Liver (tissue), 9 donors: ENCODE measurements around the gene RBM39. TPM values are rescaled to one million over a fixed set of nuclear protein-coding genes. Genes with fewer than 3 reads are reported as not detected.

Experiments
- DNase-seq: peaks from one replicate; pipeline ENCODE4 v3.0.0-alpha.2; 2017; ENCODE audit warnings: low spot score
- H3K27ac ChIP-seq, 2 donors: one replicate each; pipeline ENCODE4 v1.7.0; 2013; ENCODE audit warnings: inconsistent platforms in 2 of 2, low read length in 2 of 2, control low read depth in 1 of 2, low read depth in 1 of 2, mild to moderate bottlenecking in 1 of 2
- H3K27me3 ChIP-seq, 4 donors: one replicate each; pipeline versions ENCODE4 v1.6.1 to v1.7.0; 2013; ENCODE audit warnings: low read length in 3 of 4, inconsistent platforms in 1 of 4, mild to moderate bottlenecking in 1 of 4, moderate library complexity in 1 of 4; ENCODE audit not compliant: control insufficient read depth in 4 of 4, insufficient read depth in 4 of 4
- H3K36me3 ChIP-seq, 4 donors: one replicate each; pipeline versions ENCODE4 v1.6.1 to v1.7.0; 2013; ENCODE audit warnings: low read length in 3 of 4, mild to moderate bottlenecking in 3 of 4, low read depth in 1 of 4, moderate library complexity in 1 of 4; ENCODE audit not compliant: control insufficient read depth in 4 of 4, insufficient read depth in 3 of 4
- H3K4me1 ChIP-seq, 4 donors: one replicate each; pipeline versions ENCODE4 v1.6.1 to v1.7.0; 2013; ENCODE audit warnings: low read length in 3 of 4, mild to moderate bottlenecking in 3 of 4, moderate library complexity in 1 of 4; ENCODE audit not compliant: control insufficient read depth in 4 of 4, insufficient read depth in 4 of 4
- H3K4me3 ChIP-seq, 3 donors: one replicate each; pipeline versions ENCODE4 v1.6.1 to v1.7.0; 2013; ENCODE audit warnings: low read length in 3 of 3, control low read depth in 1 of 3, low read depth in 1 of 3, mild to moderate bottlenecking in 1 of 3
- H3K9ac ChIP-seq, 2 donors: one replicate each; pipeline ENCODE4 v1.7.0; 2013; ENCODE audit warnings: low read length in 2 of 2, mild to moderate bottlenecking in 2 of 2, moderate library complexity in 2 of 2, control low read depth in 1 of 2, low read depth in 1 of 2
- H3K9me3 ChIP-seq, 4 donors: one replicate each; pipeline versions ENCODE4 v1.6.1 to v1.7.0; 2013; ENCODE audit warnings: low read length in 3 of 4; ENCODE audit not compliant: control insufficient read depth in 4 of 4
- EGR1 ChIP-seq, 2 donors: IDR thresholded peaks; 2 replicates each; pipeline ENCODE4 v1.6.1; 2016 to 2018; ENCODE audit warnings: antibody characterized with exemption in 2 of 2, low read depth in 2 of 2
- FOXA1 ChIP-seq: IDR thresholded peaks from 2 replicates; pipeline ENCODE4 v1.6.1; 2016; ENCODE audit warnings: antibody characterized with exemption
- FOXA2 ChIP-seq: IDR thresholded peaks from 2 replicates; pipeline ENCODE4 v1.6.1; 2016; ENCODE audit warnings: antibody characterized with exemption
- GABPA ChIP-seq, 2 donors: IDR thresholded peaks in 1 of 2; conservative IDR thresholded peaks in 1 of 2; 2 replicates each; pipeline ENCODE4 v1.6.1; 2016; ENCODE audit warnings: antibody characterized with exemption in 2 of 2, mild to moderate bottlenecking in 1 of 2, moderate library complexity in 1 of 2
- HNF4A ChIP-seq, 2 donors: conservative IDR thresholded peaks; 2 replicates each; pipeline ENCODE4 v1.6.1; 2016; ENCODE audit warnings: antibody characterized with exemption in 2 of 2, mild to moderate bottlenecking in 2 of 2
- HNF4G ChIP-seq: IDR thresholded peaks from 2 replicates; pipeline ENCODE4 v1.6.1; 2016; ENCODE audit warnings: antibody characterized with exemption
- JUND ChIP-seq, 2 donors: IDR thresholded peaks; 2 replicates each; pipeline ENCODE4 v1.6.1; 2016; ENCODE audit warnings: antibody characterized with exemption in 2 of 2
- NR2F2 ChIP-seq: IDR thresholded peaks from 2 replicates; pipeline ENCODE4 v1.6.1; 2016; ENCODE audit warnings: antibody characterized with exemption
- RAD21 ChIP-seq, 2 donors: IDR thresholded peaks; 2 replicates each; pipeline ENCODE4 v1.6.1; 2016; ENCODE audit warnings: antibody characterized with exemption in 2 of 2, mild to moderate bottlenecking in 2 of 2
- RXRA ChIP-seq, 2 donors: IDR thresholded peaks; 2 replicates each; pipeline ENCODE4 v1.6.1; 2017 to 2018; ENCODE audit warnings: antibody characterized with exemption in 2 of 2, mild to moderate bottlenecking in 1 of 2
- SP1 ChIP-seq: IDR thresholded peaks from 2 replicates; pipeline ENCODE4 v1.6.1; 2018; ENCODE audit warnings: antibody characterized with exemption, mild to moderate bottlenecking
- TAF1 ChIP-seq: conservative IDR thresholded peaks from 2 replicates; pipeline ENCODE4 v1.6.1; 2016; ENCODE audit warnings: antibody characterized with exemption, mild to moderate bottlenecking
- YY1 ChIP-seq: IDR thresholded peaks from 2 replicates; pipeline ENCODE4 v1.6.1; 2016; ENCODE audit warnings: antibody characterized with exemption, mild to moderate bottlenecking
- WGBS: extraction: QIAGEN DNeasy Blood & Tissue Kit; methylation state at CpG from one replicate; pipeline ENCODE4 v1.1.7; 2013; 5-methylcytosine and 5-hydroxymethylcytosine counted together
- polyA plus RNA-seq, 2 donors: library from polyadenylated mRNA; stranded (reverse) in 1 of 2; unstranded in 1 of 2; fragments of 200-250 nt in 1 of 2; fragments of >200 nt in 1 of 2; fragmentation: Nextera tagmentation in 1 of 2; extraction: Ambion mirVana in 1 of 2; gene quantifications; one replicate each; pipeline versions ENCODE4 v1.2.1 to v1.2.3, GENCODE V29; 2013 to 2015
- total RNA-seq, 2 donors: library from RNA; depleted of rRNA; stranded (reverse); fragments of >200 nt; gene quantifications; one replicate each; pipeline ENCODE4 v1.2.3, GENCODE V29; 2014
- TF ChIP-seq, protein P1 (sequence below): IDR thresholded peaks from 2 replicates; pipeline ENCODE4 v1.6.1; 2016; ENCODE audit warnings: antibody characterized with exemption
- TF ChIP-seq, protein P2 (sequence below): IDR thresholded peaks from 2 replicates; pipeline ENCODE4 v1.6.1; 2016; ENCODE audit warnings: antibody characterized with exemption
- TF ChIP-seq, protein P3 (sequence below): fragments of 150-350 bp; IDR thresholded peaks from 2 replicates; pipeline ENCODE4 v1.5.1; 2017; ENCODE audit warnings: improper control_type of control experiment, low read depth, low read length; ENCODE audit not compliant: missing input control
- TF ChIP-seq, protein P4 (sequence below): IDR thresholded peaks from 2 replicates; pipeline ENCODE4 v1.6.1; 2016; ENCODE audit warnings: antibody characterized with exemption
- TF ChIP-seq, protein P5 (sequence below): IDR thresholded peaks from 2 replicates; pipeline ENCODE4 v1.6.1; 2016; ENCODE audit warnings: antibody characterized with exemption, mild to moderate bottlenecking
- donor health status: healthy.
- donor health status: healthy.
- donor health status: healthy.
- donor health status: healthy.
- donor health status: healthy.

The RBM39 gene
- total and polyA plus RNA-seq, 4 donors, result 57.2 to 211 (median 198) TPM

DNA sequence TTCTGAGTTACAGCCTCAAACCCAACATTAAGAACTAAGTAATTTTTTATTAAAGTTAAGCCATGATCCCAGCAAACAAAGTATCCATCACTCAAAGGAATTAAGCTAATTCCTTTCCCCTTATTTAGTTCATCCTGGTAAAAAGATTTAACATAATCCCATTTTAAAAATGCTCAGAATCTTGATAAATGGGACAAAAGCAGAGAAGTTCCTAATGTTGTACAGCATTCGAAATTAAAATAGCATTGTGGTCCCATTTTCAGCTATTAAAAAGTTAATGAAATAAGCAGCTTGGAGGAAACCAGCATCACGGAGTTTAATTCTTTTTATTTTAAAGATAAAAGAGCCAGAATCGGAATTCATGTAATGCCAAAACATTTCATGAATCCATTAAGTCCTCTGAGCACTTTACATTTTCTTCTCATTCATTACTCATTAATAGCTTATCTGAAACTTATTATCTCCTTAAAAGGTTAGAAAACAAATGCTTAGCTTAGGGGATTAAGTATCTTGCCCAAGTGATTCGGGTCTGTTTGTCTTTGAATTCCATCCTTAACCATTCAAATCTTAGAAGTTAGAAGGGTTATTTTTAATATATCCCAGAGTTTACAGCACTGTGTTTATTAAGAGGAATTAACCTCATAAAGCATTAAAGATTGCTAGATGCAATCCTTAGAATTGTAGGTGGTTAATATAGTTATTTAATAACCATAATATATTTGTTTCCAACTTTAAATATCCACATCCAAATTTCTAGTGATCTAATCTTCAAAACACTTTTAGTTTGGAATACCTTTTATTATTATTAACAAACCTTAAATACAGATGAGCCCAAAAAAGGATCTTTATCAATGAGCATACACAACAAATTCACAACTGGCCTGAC lies 11.2 kb downstream of the RBM39 start:
- Histone ChIP-seq H3K9ac (no peak overlapping the region), H3K9me3 (no peaks in the 10 kb centered on the region), H3K4me1 (peaks cover 1 to 42% (median 27%) of the 10 kb centered on the region in 4 donors), H3K36me3 (peaks cover 18 to 91% (median 86%) of the 10 kb centered on the region in 4 donors), H3K27ac (no peak overlapping the region), H3K27me3 (no peaks in the 10 kb centered on the region), H3K4me3 (no peak overlapping the region)
- TF ChIP-seq, protein P1, sequence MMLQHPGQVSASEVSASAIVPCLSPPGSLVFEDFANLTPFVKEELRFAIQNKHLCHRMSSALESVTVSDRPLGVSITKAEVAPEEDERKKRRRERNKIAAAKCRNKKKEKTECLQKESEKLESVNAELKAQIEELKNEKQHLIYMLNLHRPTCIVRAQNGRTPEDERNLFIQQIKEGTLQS, result no peak
- TF ChIP-seq YY1 (no peak), EGR1 (IDR thresholded peaks at IDR 0.05; ENCODE audit: low read depth in 2 of 2) (no peak), HNF4G (no peak), NR2F2 (no peak), JUND (IDR thresholded peaks at IDR 0.05) (no peak), FOXA2 (no peak), TAF1 (no peak), RAD21 (IDR thresholded peaks at IDR 0.05) (no peak), SP1 (no peak), HNF4A (conservative IDR thresholded peaks at IDR 0.05) (no peak), FOXA1 (no peak), RXRA (IDR thresholded peaks at IDR 0.05) (no peak), GABPA (IDR thresholded peaks at IDR 0.05 in 1 of 2, conservative IDR thresholded peaks at IDR 0.05 in 1 of 2) (no peak)
- TF ChIP-seq, protein P2, sequence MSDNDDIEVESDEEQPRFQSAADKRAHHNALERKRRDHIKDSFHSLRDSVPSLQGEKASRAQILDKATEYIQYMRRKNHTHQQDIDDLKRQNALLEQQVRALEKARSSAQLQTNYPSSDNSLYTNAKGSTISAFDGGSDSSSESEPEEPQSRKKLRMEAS, result no peak
- TF ChIP-seq, protein P3, sequence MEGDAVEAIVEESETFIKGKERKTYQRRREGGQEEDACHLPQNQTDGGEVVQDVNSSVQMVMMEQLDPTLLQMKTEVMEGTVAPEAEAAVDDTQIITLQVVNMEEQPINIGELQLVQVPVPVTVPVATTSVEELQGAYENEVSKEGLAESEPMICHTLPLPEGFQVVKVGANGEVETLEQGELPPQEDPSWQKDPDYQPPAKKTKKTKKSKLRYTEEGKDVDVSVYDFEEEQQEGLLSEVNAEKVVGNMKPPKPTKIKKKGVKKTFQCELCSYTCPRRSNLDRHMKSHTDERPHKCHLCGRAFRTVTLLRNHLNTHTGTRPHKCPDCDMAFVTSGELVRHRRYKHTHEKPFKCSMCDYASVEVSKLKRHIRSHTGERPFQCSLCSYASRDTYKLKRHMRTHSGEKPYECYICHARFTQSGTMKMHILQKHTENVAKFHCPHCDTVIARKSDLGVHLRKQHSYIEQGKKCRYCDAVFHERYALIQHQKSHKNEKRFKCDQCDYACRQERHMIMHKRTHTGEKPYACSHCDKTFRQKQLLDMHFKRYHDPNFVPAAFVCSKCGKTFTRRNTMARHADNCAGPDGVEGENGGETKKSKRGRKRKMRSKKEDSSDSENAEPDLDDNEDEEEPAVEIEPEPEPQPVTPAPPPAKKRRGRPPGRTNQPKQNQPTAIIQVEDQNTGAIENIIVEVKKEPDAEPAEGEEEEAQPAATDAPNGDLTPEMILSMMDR, result no peak
- TF ChIP-seq, protein P4, sequence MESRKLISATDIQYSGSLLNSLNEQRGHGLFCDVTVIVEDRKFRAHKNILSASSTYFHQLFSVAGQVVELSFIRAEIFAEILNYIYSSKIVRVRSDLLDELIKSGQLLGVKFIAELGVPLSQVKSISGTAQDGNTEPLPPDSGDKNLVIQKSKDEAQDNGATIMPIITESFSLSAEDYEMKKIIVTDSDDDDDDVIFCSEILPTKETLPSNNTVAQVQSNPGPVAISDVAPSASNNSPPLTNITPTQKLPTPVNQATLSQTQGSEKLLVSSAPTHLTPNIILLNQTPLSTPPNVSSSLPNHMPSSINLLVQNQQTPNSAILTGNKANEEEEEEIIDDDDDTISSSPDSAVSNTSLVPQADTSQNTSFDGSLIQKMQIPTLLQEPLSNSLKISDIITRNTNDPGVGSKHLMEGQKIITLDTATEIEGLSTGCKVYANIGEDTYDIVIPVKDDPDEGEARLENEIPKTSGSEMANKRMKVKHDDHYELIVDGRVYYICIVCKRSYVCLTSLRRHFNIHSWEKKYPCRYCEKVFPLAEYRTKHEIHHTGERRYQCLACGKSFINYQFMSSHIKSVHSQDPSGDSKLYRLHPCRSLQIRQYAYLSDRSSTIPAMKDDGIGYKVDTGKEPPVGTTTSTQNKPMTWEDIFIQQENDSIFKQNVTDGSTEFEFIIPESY, result no peak
- TF ChIP-seq, protein P5, sequence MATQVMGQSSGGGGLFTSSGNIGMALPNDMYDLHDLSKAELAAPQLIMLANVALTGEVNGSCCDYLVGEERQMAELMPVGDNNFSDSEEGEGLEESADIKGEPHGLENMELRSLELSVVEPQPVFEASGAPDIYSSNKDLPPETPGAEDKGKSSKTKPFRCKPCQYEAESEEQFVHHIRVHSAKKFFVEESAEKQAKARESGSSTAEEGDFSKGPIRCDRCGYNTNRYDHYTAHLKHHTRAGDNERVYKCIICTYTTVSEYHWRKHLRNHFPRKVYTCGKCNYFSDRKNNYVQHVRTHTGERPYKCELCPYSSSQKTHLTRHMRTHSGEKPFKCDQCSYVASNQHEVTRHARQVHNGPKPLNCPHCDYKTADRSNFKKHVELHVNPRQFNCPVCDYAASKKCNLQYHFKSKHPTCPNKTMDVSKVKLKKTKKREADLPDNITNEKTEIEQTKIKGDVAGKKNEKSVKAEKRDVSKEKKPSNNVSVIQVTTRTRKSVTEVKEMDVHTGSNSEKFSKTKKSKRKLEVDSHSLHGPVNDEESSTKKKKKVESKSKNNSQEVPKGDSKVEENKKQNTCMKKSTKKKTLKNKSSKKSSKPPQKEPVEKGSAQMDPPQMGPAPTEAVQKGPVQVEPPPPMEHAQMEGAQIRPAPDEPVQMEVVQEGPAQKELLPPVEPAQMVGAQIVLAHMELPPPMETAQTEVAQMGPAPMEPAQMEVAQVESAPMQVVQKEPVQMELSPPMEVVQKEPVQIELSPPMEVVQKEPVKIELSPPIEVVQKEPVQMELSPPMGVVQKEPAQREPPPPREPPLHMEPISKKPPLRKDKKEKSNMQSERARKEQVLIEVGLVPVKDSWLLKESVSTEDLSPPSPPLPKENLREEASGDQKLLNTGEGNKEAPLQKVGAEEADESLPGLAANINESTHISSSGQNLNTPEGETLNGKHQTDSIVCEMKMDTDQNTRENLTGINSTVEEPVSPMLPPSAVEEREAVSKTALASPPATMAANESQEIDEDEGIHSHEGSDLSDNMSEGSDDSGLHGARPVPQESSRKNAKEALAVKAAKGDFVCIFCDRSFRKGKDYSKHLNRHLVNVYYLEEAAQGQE, result no peak
- 63% methylated on average over 4 of the region's 4 CpGs for WGBS
- no peak for DNase-seq
